OCI-LY3 (cell line): ENCODE data around the gene PARD3.

Source experiments
- CTCF ChIP-seq: fragments of 200-600, 300-600 bp; sonication (generic); IDR thresholded peaks from 2 replicates; pipeline ENCODE4 v1.5.1; 2014; ENCODE audit warnings: antibody characterized with exemption, low read length, low read depth
- EZH2phosphoT487 ChIP-seq: fragments of 200-600 bp; shearing (Covaris generic); IDR thresholded peaks from 2 replicates; pipeline ENCODE4 v1.6.1; 2018; ENCODE audit warnings: antibody characterized with exemption, mixed run types, low read depth

- TF ChIP-seq CTCF (no peak), EZH2phosphoT487 (no peak)
Measured at GRCh38 chr10:34427911-34428216, 387.2 kb downstream of the PARD3 start.
